GM23338 (cell line): ENCODE measurements around the gene PLCG2. TPM values are rescaled to one million over a fixed set of nuclear protein-coding genes. Genes with fewer than 3 reads are reported as not detected.

ENCODE experiments used
- ATAC-seq: fragments of 200-7000 bp; cut with Tn5 transposase; 3 replicates; pipeline ENCODE4 v1.9.1; 2020
- DNase-seq: peaks from one replicate; pipeline ENCODE4 v3.0.0-alpha.2; 2015; ENCODE audit warnings: low spot score
- H2AFZ ChIP-seq: fragments of 200-600 bp; sonication (generic); 2 replicates; pipeline ENCODE4 v1.8.0; 2016; ENCODE audit warnings: antibody characterized with exemption, mild to moderate bottlenecking, moderate library complexity
- H3F3A ChIP-seq: fragments of 200-600 bp; sonication (generic); replicated peaks from 2 replicates; pipeline ENCODE4 v1.8.0; 2017; ENCODE audit warnings: antibody characterized with exemption, mixed run types, low read depth
- H3K27ac ChIP-seq: fragments of 200-600 bp; sonication (generic); 2 replicates; pipeline ENCODE4 v1.6.1; 2016; ENCODE audit warnings: low read depth
- H3K27me3 ChIP-seq: fragments of 200-600 bp; sonication (generic); 2 replicates; pipeline ENCODE4 v1.8.0; 2016; ENCODE audit warnings: mild to moderate bottlenecking, mixed run types, moderate library complexity; ENCODE audit not compliant: insufficient read depth
- H3K36me3 ChIP-seq: fragments of 200-600 bp; sonication (generic); 2 replicates; pipeline ENCODE4 v1.8.0; 2016; ENCODE audit warnings: mild to moderate bottlenecking; ENCODE audit not compliant: insufficient read depth
- H3K4me1 ChIP-seq: fragments of 200-600 bp; sonication (generic); 2 replicates; pipeline ENCODE4 v1.8.0; 2016; ENCODE audit warnings: mild to moderate bottlenecking, moderate library complexity; ENCODE audit not compliant: insufficient read depth
- H3K4me2 ChIP-seq: fragments of 200-600 bp; sonication (generic); 2 replicates; pipeline ENCODE4 v1.7.1; 2017; ENCODE audit warnings: mixed run types
- H3K4me3 ChIP-seq: fragments of 200-600 bp; sonication (generic); 2 replicates; pipeline ENCODE4 v1.6.1; 2016; ENCODE audit warnings: mixed run types
- H3K79me2 ChIP-seq: fragments of 200-600 bp; sonication (generic); replicated peaks from 2 replicates; pipeline ENCODE4 v1.8.0; 2017; ENCODE audit warnings: mild to moderate bottlenecking; ENCODE audit not compliant: insufficient read depth
- H3K9me2 ChIP-seq: fragments of 200-600 bp; sonication (generic); 2 replicates; pipeline ENCODE4 v1.8.0; 2017; ENCODE audit not compliant: insufficient read depth
- H4K20me1 ChIP-seq: fragments of 200-600 bp; sonication (generic); replicated peaks from 2 replicates; pipeline ENCODE4 v1.8.0; 2017; ENCODE audit warnings: mild to moderate bottlenecking; ENCODE audit not compliant: insufficient read depth
- H3K27ac Mint-ChIP-seq: 2 replicates; pipeline ENCODE4 v1.8.0; 2020; ENCODE audit warnings: inconsistent platforms, mild to moderate bottlenecking, moderate library complexity, mixed read lengths
- H3K27me3 Mint-ChIP-seq: 3 replicates; pipeline ENCODE4 v1.8.0; 2022; ENCODE audit warnings: low read depth, mild to moderate bottlenecking, moderate library complexity, mixed read lengths, inconsistent platforms; ENCODE audit not compliant: insufficient read depth, poor library complexity
- H3K36me3 Mint-ChIP-seq: 3 replicates; pipeline ENCODE4 v1.8.0; 2021; ENCODE audit warnings: low read depth, mild to moderate bottlenecking, inconsistent platforms, moderate library complexity, mixed read lengths
- H3K4me1 Mint-ChIP-seq: 3 replicates; pipeline ENCODE4 v1.8.0; 2020; ENCODE audit warnings: mild to moderate bottlenecking, inconsistent platforms, mixed read lengths
- H3K4me3 Mint-ChIP-seq: 3 replicates; pipeline ENCODE4 v1.8.0; 2021; ENCODE audit warnings: moderate library complexity, mild to moderate bottlenecking, inconsistent platforms, mixed read lengths
- H3K9me3 Mint-ChIP-seq: 3 replicates; pipeline ENCODE4 v1.8.0; 2020; ENCODE audit warnings: moderate library complexity, mild to moderate bottlenecking, inconsistent platforms, mixed read lengths
- EZH2phosphoT487 ChIP-seq: fragments of 200-600 bp; sonication (generic); IDR thresholded peaks from one replicate; pipeline ENCODE4 v1.8.1; 2018; ENCODE audit warnings: antibody characterized with exemption; ENCODE audit not compliant: unreplicated experiment
- JUNB ChIP-seq: IDR thresholded peaks from one replicate; pipeline ENCODE4 v1.6.1; 2016; ENCODE audit warnings: antibody characterized with exemption; ENCODE audit not compliant: unreplicated experiment
- NANOG ChIP-seq: IDR thresholded peaks from 2 replicates; pipeline ENCODE4 v1.6.1; 2016; ENCODE audit warnings: antibody characterized with exemption, borderline replicate concordance
- STAT1 ChIP-seq: IDR thresholded peaks from one replicate; pipeline ENCODE4 v1.6.1; 2016; ENCODE audit warnings: antibody characterized with exemption; ENCODE audit not compliant: unreplicated experiment
- ZNF114 ChIP-seq: fragments of 250-450 bp; sonication (Bioruptor Pico); IDR thresholded peaks from 2 replicates; pipeline ENCODE4 v1.5.0; 2020; ENCODE audit warnings: mild to moderate bottlenecking, moderate library complexity
- ZNF331 ChIP-seq: fragments of 250-450 bp; sonication (Bioruptor Pico); IDR thresholded peaks from 2 replicates; pipeline ENCODE4 v1.5.0; 2020; ENCODE audit warnings: low read depth, mild to moderate bottlenecking, moderate library complexity
- polyA plus RNA-seq: library from polyadenylated mRNA; unstranded; fragments of >200 nt; fragmentation: Nextera tagmentation; extraction: Ambion mirVana; gene quantifications from 2 replicates; pipeline ENCODE4 v1.2.1, GENCODE V29; 2016
- total RNA-seq: library from RNA; depleted of rRNA; stranded (reverse); fragments of >200 nt; shearing (Covaris generic); gene quantifications from 2 replicates; pipeline ENCODE4 v1.2.3, GENCODE V29; 2014
- TF ChIP-seq, protein P1 (sequence below): IDR thresholded peaks from one replicate; pipeline ENCODE4 v1.6.1; 2018; ENCODE audit warnings: antibody characterized with exemption; ENCODE audit not compliant: unreplicated experiment

PLCG2 gene
- total and polyA plus RNA-seq, 2 experiments from 2014 or later = 2.4 to 5.9 TPM

DNA sequence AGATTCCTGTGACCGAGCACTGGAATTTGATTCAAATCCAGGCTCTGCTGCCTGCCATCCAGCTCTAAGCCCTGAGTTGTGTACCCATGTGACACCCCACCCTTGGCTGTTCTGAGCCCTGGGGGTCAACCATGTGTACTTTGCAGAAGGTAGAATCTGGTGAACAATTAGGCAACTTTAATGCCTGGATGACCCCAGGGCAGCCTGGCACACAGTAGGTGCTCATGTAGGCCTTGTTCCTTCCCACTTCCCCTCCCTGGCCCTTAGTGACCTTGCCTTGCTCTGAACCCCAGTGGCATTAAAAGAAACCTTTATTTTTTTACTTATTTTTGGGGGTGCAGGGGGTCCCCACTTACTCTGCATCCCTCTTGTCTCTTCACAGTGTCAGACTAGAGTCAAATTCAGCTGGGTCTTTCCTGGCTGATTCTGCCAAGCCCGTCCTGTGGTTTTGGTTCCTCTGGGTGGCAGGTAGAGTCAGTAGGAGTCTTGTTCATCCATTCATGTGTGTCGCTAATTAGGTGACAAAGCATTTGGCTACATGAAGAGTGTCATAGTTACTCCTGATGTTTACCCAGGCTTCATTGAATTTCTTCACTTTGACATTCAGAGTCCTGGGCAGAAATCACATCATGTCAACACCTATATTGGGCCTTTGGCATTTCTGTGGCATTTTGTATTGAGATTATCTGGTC, 89.1 kb downstream of the PLCG2 start:
- ATAC-seq = no peak
- Histone ChIP-seq H4K20me1 (no peaks in the 10 kb centered on the region), H2AFZ (no peak overlapping the region), H3K4me2 (no peak overlapping the region), H3K36me3 (no peaks in the 10 kb centered on the region), H3K27ac (no peak overlapping the region), H3F3A (no peaks in the 10 kb centered on the region), H3K9me2 (0 out of 2 replicates have a peak, but pooled peaks cover 3% of the 10 kb centered on the region), H3K4me3 (no peak overlapping the region), H3K27me3 (no peaks in the 10 kb centered on the region), H3K4me1 (peaks cover 13% of the 10 kb centered on the region), H3K79me2 (no peaks in the 10 kb centered on the region)
- Mint-ChIP-seq H3K9me3 (no peaks in the 10 kb centered on the region), H3K4me1 (peaks cover 19% of the 10 kb centered on the region), H3K4me3 (no peak overlapping the region), H3K36me3 (no peaks in the 10 kb centered on the region), H3K27ac (no peak overlapping the region), H3K27me3 (peaks cover 14% of the 10 kb centered on the region)
- no peak for TF ChIP-seq STAT1
- TF ChIP-seq, protein P1, sequence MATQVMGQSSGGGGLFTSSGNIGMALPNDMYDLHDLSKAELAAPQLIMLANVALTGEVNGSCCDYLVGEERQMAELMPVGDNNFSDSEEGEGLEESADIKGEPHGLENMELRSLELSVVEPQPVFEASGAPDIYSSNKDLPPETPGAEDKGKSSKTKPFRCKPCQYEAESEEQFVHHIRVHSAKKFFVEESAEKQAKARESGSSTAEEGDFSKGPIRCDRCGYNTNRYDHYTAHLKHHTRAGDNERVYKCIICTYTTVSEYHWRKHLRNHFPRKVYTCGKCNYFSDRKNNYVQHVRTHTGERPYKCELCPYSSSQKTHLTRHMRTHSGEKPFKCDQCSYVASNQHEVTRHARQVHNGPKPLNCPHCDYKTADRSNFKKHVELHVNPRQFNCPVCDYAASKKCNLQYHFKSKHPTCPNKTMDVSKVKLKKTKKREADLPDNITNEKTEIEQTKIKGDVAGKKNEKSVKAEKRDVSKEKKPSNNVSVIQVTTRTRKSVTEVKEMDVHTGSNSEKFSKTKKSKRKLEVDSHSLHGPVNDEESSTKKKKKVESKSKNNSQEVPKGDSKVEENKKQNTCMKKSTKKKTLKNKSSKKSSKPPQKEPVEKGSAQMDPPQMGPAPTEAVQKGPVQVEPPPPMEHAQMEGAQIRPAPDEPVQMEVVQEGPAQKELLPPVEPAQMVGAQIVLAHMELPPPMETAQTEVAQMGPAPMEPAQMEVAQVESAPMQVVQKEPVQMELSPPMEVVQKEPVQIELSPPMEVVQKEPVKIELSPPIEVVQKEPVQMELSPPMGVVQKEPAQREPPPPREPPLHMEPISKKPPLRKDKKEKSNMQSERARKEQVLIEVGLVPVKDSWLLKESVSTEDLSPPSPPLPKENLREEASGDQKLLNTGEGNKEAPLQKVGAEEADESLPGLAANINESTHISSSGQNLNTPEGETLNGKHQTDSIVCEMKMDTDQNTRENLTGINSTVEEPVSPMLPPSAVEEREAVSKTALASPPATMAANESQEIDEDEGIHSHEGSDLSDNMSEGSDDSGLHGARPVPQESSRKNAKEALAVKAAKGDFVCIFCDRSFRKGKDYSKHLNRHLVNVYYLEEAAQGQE = no peak
- no peak for TF ChIP-seq JUNB
- TF ChIP-seq NANOG = no peak
- no peak for TF ChIP-seq ZNF331 (CRISPR knock-in tag)
- no peak for TF ChIP-seq EZH2phosphoT487
- no peak for DNase-seq

DNA sequence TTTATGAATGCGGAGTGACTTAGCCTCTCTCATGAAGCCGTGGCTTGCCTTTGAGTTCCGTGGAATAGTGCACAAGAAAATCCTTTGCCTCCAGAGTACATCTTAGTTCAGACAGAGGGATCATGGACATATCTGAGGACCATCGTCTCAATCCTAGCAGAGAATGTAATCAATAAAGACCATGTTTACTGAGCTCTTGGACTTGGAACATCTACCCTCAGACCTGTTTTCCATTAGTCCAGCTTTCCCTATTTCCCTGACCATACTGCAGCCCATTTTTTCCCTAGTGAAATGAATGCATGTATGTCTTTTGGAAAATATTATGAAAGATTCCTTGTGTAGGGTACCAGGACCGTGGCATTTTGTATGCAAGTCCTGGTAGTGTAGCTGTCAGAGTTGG, 90.2 kb downstream of the PLCG2 start:
- TF ChIP-seq ZNF114 (CRISPR knock-in tag) (no peak), EZH2phosphoT487 (no peak)

More for the DNA sequence above, 90.2 kb downstream of the PLCG2 start:
- Histone ChIP-seq H4K20me1 (no peaks in the 10 kb centered on the region), H3K4me1 (peaks cover 7% of the 10 kb centered on the region), H3K79me2 (no peaks in the 10 kb centered on the region), H3K36me3 (no peaks in the 10 kb centered on the region), H2AFZ (no peak overlapping the region), H3K9me2 (0 out of 2 replicates have a peak, but pooled peaks cover 3% of the 10 kb centered on the region), H3K27me3 (no peaks in the 10 kb centered on the region), H3K27ac (no peak overlapping the region), H3K4me3 (no peak overlapping the region), H3K4me2 (no peak overlapping the region), H3F3A (no peaks in the 10 kb centered on the region)
- Mint-ChIP-seq H3K4me3 (no peak overlapping the region), H3K4me1 (peaks cover 14% of the 10 kb centered on the region), H3K27me3 (peaks cover 12% of the 10 kb centered on the region), H3K36me3 (no peaks in the 10 kb centered on the region), H3K9me3 (no peaks in the 10 kb centered on the region), H3K27ac (no peak overlapping the region)
- ATAC-seq = no peak
- no peak for DNase-seq
